Measurements from ENCODE around the gene ZNF230. TPM values are rescaled to one million over a fixed set of nuclear protein-coding genes. Genes with fewer than 3 reads are reported as not detected.

Gene ZNF230
- total RNA-seq, 4 donors from 2014 or later = 2.7 to 7.5 (median 3.5) TPM

GRCh38 chr19:44050740-44051649, 48.2 kb downstream of the ZNF230 start:
- Histone ChIP-seq H3K27ac (replicated peaks in 1 of 4) (peak overlapping the region; percentile 6 to 77 (median 72)), H3K4me3 (peak overlapping the region; percentile 64 to 80 (median 72)), H3K27me3 (peaks cover 0 to 30% (median 0%) of the 10 kb centered on the region in 4 donors), H3K9me3 (peaks cover 0 to 8% (median 0%) of the 10 kb centered on the region in 4 donors), H3K36me3 (peaks cover 6 to 13% (median 11%) of the 10 kb centered on the region in 4 donors), H3K4me1 (peaks cover 14 to 21% (median 19%) of the 10 kb centered on the region in 4 donors)
- WGBS = 14% methylated on average over 19 of the region's 21 CpGs
- no peak for TF ChIP-seq POLR2A (IDR thresholded peaks at IDR 0.05; ENCODE audit: low read depth)
- no peak for TF ChIP-seq EP300 (IDR thresholded peaks at IDR 0.05)
- TF ChIP-seq POLR2AphosphoS5 (IDR thresholded peaks at IDR 0.05) = no peak
- TF ChIP-seq CTCF (IDR thresholded peaks at IDR 0.05) = no peak
- no peak for DNase-seq (ENCODE audit: extremely low spot score)
- intact Hi-C loops (cut with DNase I) = loop anchor here (5.0 to 10.0 kb wide), 2 partner anchors 46 to 61 kb away; partner anchors contain the start of genes ZNF225 and ZNF230

- intact Hi-C loops (cut with DNase I) = loop anchor here (5.0 to 10.0 kb wide), 2 partner anchors 47 to 60 kb away; partner anchors contain the start of genes ZNF225 and ZNF230
- peak within 1 kb of the TSS; percentile 64 to 80 (median 72) for H3K4me3 ChIP-seq
- H3K36me3 ChIP-seq = peaks cover 6 to 18% (median 12%) of the 10 kb centered on the region in 4 donors
- TF ChIP-seq POLR2AphosphoS5 (IDR thresholded peaks at IDR 0.05) (peak; percentile 73 to 94), EP300 (IDR thresholded peaks at IDR 0.05) (peak; percentile 47), POLR2A (IDR thresholded peaks at IDR 0.05; ENCODE audit: low read depth) (no peak), CTCF (IDR thresholded peaks at IDR 0.05) (no peak)
- peaks cover 0 to 30% (median 0%) of the 10 kb centered on the region in 4 donors for H3K27me3 ChIP-seq
- peak within 1 kb of the TSS; percentile 70 to 77 (median 75) for H3K27ac ChIP-seq (replicated peaks in 1 of 4)
- peak; percentile 97 for DNase-seq (ENCODE audit: extremely low spot score)
- peaks cover 0 to 8% (median 0%) of the 10 kb centered on the region in 4 donors for H3K9me3 ChIP-seq
- under 1% methylated on average over 37 of the region's 38 CpGs for WGBS
- peaks cover 14 to 21% (median 19%) of the 10 kb centered on the region in 4 donors for H3K4me1 ChIP-seq
Measured at GRCh38 chr19:44051650-44052402, 49.1 kb downstream of the ZNF230 start, which contains the start of gene ZNF223. TSS of gene ZNF223 (plus strand) at chr19:44052036. CDS start at chr19:44055177, 3,141 bp downstream.

- TF ChIP-seq POLR2A (IDR thresholded peaks at IDR 0.05; ENCODE audit: low read depth) = no peak
- TF ChIP-seq CTCF (IDR thresholded peaks at IDR 0.05) = no peak
- TF ChIP-seq POLR2AphosphoS5 (IDR thresholded peaks at IDR 0.05) = no peak
- no peak for TF ChIP-seq EP300 (IDR thresholded peaks at IDR 0.05)
- Histone ChIP-seq H3K27ac (replicated peaks in 1 of 4) (no peak overlapping the region), H3K27me3 (peaks cover 0 to 2% (median 0%) of the 10 kb centered on the region in 4 donors), H3K9me3 (peaks cover 0 to 15% (median 4%) of the 10 kb centered on the region in 4 donors), H3K36me3 (peaks cover 22 to 58% (median 43%) of the 10 kb centered on the region in 4 donors), H3K4me3 (no peak overlapping the region), H3K4me1 (peaks cover 14 to 20% (median 17%) of the 10 kb centered on the region in 4 donors)
- 91% methylated on average over 3 of the region's 5 CpGs for WGBS
- DNase-seq (ENCODE audit: extremely low spot score) = no peak
- intact Hi-C loops (cut with DNase I) = loop anchor here (10.0 kb wide), 1 partner anchor 51 kb away; the partner anchor contains the start of gene ZNF230
Measured at GRCh38 chr19:44055870-44056269, 53.1 kb downstream of the ZNF230 start.

- Histone ChIP-seq H3K36me3 (peaks cover 45 to 92% (median 77%) of the 10 kb centered on the region in 4 donors), H3K27me3 (no peaks in the 10 kb centered on the region), H3K4me3 (no peak overlapping the region), H3K27ac (replicated peaks in 1 of 4) (no peak overlapping the region), H3K9me3 (peaks cover 0 to 29% (median 8%) of the 10 kb centered on the region in 4 donors), H3K4me1 (no peaks in the 10 kb centered on the region)
- TF ChIP-seq EP300 (IDR thresholded peaks at IDR 0.05) = no peak
- no peak for TF ChIP-seq POLR2AphosphoS5 (IDR thresholded peaks at IDR 0.05)
- no peak for TF ChIP-seq CTCF (IDR thresholded peaks at IDR 0.05)
- TF ChIP-seq POLR2A (IDR thresholded peaks at IDR 0.05; ENCODE audit: low read depth) = no peak
- intact Hi-C loops (cut with DNase I) = loop anchor here (10.0 kb wide), 1 partner anchor 54 kb away; the partner anchor contains the start of gene ZNF230
- DNase-seq (ENCODE audit: extremely low spot score) = no peak
- 100% methylated on average over 2 of the region's 2 CpGs for WGBS
Measured at GRCh38 chr19:44059229-44059628, 56.5 kb downstream of the ZNF230 start.

Data from esophagus muscularis mucosa (tissue), 4 donors.